ENCODE measurements around the gene SOS1. TPM values are rescaled to one million over a fixed set of nuclear protein-coding genes. Genes with fewer than 3 reads are reported as not detected.

The SOS1 gene
- total RNA-seq, 1 donor from 2014 or later: 20.6 TPM

DNA sequence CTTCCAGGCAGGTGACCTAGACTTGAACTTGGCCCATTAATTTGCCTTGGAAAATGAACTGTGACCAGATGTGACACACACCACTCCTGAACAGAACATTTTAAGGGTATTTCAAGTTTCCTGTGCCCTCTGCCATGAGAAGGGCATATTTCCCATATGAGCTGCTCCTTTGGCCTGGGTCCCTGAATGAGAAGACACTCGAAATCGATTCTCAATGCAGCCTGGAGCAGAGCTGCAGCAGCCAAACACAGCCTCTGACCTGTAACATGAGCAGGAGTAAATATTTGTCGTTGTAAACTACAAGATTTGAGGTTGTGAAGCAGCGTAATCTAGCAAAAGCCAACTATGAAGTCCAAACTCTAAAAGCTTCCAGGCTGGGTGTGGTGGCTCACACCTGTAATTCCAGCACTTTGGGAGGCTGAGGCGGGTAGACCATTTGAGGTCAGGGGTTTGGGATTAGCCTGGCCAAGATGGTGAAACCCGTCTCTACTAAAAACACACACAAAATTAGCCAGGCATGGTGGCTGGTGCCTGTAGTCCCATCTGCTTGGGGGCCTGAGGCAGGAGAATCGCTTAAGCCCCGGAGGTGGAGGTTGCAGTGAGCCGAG, 30.1 kb upstream of the SOS1 start:
- Histone ChIP-seq H3K4me3 (no peak overlapping the region), H3K36me3 (no peaks in the 10 kb centered on the region), H3K27me3 (ENCODE audit: low read depth) (no peaks in the 10 kb centered on the region), H3K9me3 (replicated peaks) (no peaks in the 10 kb centered on the region), H3K4me1 (no peaks in the 10 kb centered on the region), H3K27ac (replicated peaks) (no peak overlapping the region)
- TF ChIP-seq, protein P1, sequence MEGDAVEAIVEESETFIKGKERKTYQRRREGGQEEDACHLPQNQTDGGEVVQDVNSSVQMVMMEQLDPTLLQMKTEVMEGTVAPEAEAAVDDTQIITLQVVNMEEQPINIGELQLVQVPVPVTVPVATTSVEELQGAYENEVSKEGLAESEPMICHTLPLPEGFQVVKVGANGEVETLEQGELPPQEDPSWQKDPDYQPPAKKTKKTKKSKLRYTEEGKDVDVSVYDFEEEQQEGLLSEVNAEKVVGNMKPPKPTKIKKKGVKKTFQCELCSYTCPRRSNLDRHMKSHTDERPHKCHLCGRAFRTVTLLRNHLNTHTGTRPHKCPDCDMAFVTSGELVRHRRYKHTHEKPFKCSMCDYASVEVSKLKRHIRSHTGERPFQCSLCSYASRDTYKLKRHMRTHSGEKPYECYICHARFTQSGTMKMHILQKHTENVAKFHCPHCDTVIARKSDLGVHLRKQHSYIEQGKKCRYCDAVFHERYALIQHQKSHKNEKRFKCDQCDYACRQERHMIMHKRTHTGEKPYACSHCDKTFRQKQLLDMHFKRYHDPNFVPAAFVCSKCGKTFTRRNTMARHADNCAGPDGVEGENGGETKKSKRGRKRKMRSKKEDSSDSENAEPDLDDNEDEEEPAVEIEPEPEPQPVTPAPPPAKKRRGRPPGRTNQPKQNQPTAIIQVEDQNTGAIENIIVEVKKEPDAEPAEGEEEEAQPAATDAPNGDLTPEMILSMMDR (IDR thresholded peaks at IDR 0.05; ENCODE audit: borderline replicate concordance): no peak
- intact Hi-C loops (cut with micrococcal nuclease): no loop called here
- DNase-seq: no peak

DNA sequence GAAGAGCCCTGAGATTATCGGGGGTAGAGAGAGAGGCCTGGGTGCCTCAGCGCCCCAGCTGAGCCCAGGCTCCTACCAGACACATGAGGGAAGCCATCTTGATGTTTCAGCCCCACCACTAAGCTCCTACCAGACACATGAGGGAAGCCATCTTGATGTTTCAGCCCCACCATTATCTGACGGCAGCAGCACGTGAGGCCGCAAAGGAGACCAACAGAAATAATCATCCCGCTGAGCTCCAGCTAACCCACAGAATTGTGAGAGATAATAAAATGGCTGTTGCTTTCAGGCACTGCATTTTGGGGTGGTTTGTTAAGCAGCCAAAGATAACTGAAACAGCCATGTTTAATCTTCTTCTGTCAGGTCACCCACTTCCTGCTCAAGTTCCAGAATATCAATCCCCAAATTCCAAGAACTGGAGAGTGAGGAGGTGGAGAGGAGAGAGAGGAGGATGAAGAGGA, 29.3 kb upstream of the SOS1 start:
- H3K27me3 ChIP-seq (ENCODE audit: low read depth): no peaks in the 10 kb centered on the region
- no peak for DNase-seq
- TF ChIP-seq, protein P1 (IDR thresholded peaks at IDR 0.05; ENCODE audit: borderline replicate concordance): no peak
- H3K4me1 ChIP-seq: no peaks in the 10 kb centered on the region
- H3K9me3 ChIP-seq (replicated peaks): no peaks in the 10 kb centered on the region
- no peak overlapping the region for H3K27ac ChIP-seq (replicated peaks)
- H3K4me3 ChIP-seq: no peak overlapping the region
- no peaks in the 10 kb centered on the region for H3K36me3 ChIP-seq
- intact Hi-C loops (cut with micrococcal nuclease): no loop called here

DNA sequence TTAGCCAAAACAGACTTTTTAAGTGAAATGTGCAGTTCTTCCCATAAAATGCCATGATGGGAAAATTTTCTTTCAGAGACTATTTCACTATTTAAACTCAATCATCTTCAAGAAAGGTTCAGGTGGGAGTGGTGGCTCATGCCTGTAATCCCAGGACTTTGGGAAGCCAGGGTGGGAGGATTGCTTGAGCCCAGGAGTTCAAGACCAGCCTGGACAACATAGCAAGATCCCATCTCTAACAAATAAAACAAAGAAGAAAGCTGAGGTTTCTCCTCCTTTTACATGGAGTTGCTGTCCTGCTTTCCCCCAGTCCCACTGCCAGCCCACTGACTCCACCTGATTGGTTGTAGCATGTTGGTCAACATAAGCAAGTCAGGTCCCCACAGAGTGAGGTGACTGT, 25.8 kb upstream of the SOS1 start:
- H3K27ac ChIP-seq (replicated peaks): no peak overlapping the region
- no peaks in the 10 kb centered on the region for H3K9me3 ChIP-seq (replicated peaks)
- TF ChIP-seq, protein P1 (IDR thresholded peaks at IDR 0.05; ENCODE audit: borderline replicate concordance): no peak
- intact Hi-C loops (cut with micrococcal nuclease): no loop called here
- H3K4me3 ChIP-seq: no peak overlapping the region
- no peaks in the 10 kb centered on the region for H3K27me3 ChIP-seq (ENCODE audit: low read depth)
- H3K36me3 ChIP-seq: no peaks in the 10 kb centered on the region
- DNase-seq: no peak
- H3K4me1 ChIP-seq: peaks cover 9% of the 10 kb centered on the region

DNA sequence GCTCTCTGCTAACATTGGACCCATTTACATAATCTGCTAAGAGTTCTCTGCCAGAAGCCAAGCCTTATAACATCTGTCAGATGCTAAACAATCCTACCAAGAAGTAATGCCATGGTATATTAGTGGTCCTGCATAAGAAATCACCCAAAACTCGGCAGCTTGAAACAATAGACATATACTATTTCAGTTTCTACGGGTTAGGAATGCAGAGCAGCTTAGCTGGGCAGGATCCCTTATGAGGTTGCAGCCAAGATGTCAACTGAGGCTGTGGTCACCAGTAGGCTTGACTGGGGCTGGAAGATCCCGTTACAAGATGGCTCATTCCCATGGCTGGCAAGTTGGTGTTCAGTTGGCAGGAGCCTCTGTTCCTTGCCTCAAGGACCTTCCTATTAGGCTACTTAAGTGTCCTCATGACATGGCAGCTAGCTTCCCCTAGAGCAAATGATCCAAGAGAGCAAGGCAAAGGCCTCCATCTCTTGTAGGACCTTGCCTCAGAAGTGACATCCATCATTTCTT, 25.1 kb upstream of the SOS1 start:
- Histone ChIP-seq H3K27me3 (ENCODE audit: low read depth) (no peaks in the 10 kb centered on the region), H3K9me3 (replicated peaks) (no peaks in the 10 kb centered on the region), H3K36me3 (no peaks in the 10 kb centered on the region), H3K27ac (replicated peaks) (no peak overlapping the region), H3K4me1 (peaks cover 15% of the 10 kb centered on the region), H3K4me3 (no peak overlapping the region)
- DNase-seq: no peak
- intact Hi-C loops (cut with micrococcal nuclease): no loop called here
- TF ChIP-seq, protein P1 (IDR thresholded peaks at IDR 0.05; ENCODE audit: borderline replicate concordance): no peak

DNA sequence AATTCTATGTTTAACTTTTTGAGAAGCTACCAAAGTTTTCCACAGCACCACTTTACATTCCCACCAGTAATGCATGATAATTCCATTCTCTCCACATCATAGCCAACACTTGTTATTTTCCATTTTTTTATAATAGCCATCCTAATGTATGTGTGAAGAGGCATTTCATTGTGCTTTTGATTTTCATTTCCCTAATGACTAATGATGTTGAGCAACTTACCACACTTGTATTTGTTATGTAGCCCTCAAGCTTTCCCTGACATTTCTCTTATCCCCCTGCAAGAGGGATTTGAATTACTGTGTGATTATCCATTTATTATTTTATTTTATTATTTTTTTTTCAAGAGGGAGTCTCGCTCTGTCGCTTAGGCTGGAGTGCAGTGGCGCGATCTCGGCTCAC, 23.6 kb upstream of the SOS1 start:
- Histone ChIP-seq H3K9me3 (replicated peaks) (no peaks in the 10 kb centered on the region), H3K4me3 (no peak overlapping the region), H3K27me3 (ENCODE audit: low read depth) (no peaks in the 10 kb centered on the region), H3K36me3 (no peaks in the 10 kb centered on the region), H3K4me1 (peaks cover 20% of the 10 kb centered on the region), H3K27ac (replicated peaks) (no peak overlapping the region)
- TF ChIP-seq, protein P1 (IDR thresholded peaks at IDR 0.05; ENCODE audit: borderline replicate concordance): no peak
- intact Hi-C loops (cut with micrococcal nuclease): no loop called here
- no peak for DNase-seq
